AG09309 (cell line): ENCODE data around the gene SNUPN.
A peak's percentile ranks its signal among the peaks of the same experiment; 100 is the strongest.
"Not testable (repeated sequence)": the region's sequence is repeated elsewhere in the genome, so short reads cannot be mapped to it uniquely, and the experiment has no call there.

Experiments
- DNase-seq: peaks from one replicate; pipeline ENCODE4 v3.0.0-alpha.2; 2010; ENCODE audit warnings: low read depth
- H3K4me3 ChIP-seq: 2 replicates; pipeline ENCODE4 v1.5.1; 2011; ENCODE audit warnings: mild to moderate bottlenecking, low read depth, low read length, moderate library complexity; ENCODE audit not compliant: control insufficient read depth
- CTCF ChIP-seq: IDR thresholded peaks from 2 replicates; pipeline ENCODE4 v1.5.1; 2011; ENCODE audit warnings: mild to moderate bottlenecking, low read depth, low read length, inconsistent platforms; ENCODE audit not compliant: insufficient read depth, control insufficient read depth; ENCODE audit errors: missing control alignments

Gene SNUPN

GRCh38 chr15:75583701-75584100, 41.8 kb downstream of the SNUPN start:
- no peak for DNase-seq
- H3K4me3 ChIP-seq, result no peak overlapping the region
- TF ChIP-seq CTCF, result no peak

GRCh38 chr15:75582943-75583342, 42.6 kb downstream of the SNUPN start:
- DNase-seq, H3K4me3 ChIP-seq: not testable (repeated sequence)

DNA sequence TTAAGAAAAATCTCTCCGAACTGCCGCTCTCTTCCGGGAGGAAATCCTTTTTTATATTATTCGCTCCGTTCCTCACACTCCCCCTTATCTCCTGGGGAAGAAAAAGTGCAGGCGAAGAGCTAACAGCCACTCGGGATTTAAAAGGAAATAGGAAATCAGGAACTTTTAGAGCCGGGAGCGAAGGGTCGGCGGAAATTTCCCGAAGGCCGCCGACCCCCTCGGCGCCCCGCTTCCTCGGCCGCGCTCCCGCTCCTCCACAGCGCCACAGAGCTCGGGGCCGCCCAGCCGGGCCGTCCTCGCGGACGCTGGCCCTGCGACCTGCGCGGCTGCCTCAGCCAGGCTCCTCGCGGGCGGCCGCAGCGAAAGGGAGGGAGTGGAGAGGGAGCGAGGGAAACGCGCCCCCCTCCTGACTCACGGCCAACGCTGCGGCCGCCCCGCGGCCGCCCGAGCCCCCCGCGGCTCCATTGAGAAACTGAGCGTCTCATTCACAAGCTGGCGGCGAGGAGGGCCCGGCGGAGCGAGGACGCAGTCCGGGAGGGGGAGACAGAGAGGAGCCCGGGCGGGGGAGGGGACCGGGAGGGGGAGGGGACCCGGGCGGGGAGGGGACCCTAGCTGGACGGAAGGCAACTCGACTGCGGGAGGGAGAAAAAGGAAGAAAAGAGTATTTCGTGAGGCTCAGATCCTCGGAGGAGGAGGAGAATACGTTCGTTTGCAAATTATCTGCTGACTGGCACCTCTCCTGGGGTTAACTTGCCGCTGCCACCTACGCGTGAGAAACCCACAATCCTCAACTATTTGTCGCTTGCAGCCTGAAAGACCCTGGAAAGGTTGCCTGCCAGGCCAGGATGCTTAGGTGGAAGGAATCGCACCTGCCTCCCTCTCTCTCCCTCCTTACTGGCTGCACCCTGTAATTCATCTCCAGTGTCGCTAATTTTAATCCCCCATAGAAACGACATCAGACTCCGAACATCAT, 46.3 kb downstream of the SNUPN start, which contains the start of gene PTPN9:
TSS of gene PTPN9 (minus strand) at position 368 of the 973 bp plus-strand sequence. CDS start 539 bp downstream, outside the sequence.
- DNase-seq, result no peak
- peak within 1 kb of the TSS; percentile 98 for H3K4me3 ChIP-seq
- TF ChIP-seq CTCF, result peak; percentile 50

DNA sequence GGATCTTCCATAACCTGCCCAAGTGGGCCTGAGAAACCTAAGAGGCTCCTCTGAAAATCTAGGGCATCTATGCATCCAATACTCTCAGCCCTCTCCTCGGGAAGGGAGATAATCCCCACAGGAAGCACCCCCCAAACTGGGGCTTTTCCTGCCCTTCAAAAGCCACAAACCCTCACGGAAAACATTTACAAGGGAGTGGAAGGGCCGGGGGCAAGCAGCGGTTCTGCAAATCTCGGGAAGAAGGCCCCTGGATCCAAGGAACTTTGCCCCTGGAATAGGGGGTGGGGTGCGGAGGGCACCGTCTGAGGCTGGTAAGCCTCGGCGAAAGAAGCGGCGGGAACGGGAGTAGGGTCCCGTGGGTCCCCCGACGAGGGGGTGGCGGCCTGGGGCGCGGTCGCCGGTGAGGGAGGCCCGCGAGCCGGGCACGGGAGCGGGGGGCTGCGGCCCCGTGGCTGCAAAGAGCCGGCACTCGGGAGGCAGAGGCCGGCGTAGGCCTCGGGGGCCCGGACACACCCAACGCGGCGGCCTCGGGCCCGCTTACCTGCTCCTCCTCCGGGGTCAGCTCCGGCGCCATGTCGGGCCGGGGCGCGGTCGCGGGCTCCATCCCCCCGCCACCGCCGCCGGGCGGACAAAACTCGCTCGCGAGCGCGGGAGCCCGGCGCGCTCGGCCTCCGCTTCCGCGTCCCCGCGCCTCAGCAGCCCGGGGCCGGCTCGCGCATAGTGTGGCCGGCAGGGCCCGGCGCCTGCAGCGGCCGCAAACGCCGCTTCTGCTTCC, 47.2 kb downstream of the SNUPN start:
- peak overlapping the region; percentile 98 for H3K4me3 ChIP-seq
- no peak for DNase-seq
- TF ChIP-seq CTCF, result no peak

DNA sequence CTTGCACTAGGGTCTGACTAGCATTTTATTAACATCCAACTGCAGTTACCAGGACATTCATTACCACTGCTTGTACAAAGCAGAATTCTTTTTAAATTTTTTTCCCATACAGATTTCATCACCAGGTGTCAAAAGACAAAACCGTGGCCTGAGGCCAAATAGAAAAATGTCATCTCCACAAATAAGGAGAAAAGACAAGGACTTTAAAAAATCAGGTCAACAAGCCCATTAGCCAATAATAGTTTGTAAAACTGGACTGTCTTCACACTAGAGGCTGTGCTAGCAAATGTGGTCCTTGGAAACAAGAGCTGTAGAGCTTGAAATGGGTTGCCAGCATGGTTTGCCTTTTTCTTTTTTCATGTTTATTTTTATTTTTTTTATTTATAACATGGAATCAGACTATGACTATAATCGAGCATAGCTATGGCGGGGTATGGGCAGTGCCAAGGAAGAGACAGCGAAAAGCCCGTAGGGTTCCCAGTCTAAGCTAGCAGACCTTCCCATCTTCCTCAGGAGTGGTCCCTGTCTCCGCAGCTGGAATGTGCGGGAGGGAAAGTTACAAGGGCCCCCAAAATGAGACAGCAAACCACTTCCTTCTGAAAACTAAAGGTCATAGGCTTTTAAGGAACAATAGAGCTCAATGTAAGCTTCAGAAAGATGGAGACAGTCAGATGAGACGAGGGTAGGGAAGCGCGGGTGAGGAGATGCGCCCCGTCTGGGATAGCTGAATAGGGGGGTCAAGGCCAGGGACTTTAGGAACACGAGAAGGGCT, 47.9 kb downstream of the SNUPN start:
- H3K4me3 ChIP-seq, result peak overlapping the region; percentile 98
- TF ChIP-seq CTCF, result no peak
- no peak for DNase-seq

DNA sequence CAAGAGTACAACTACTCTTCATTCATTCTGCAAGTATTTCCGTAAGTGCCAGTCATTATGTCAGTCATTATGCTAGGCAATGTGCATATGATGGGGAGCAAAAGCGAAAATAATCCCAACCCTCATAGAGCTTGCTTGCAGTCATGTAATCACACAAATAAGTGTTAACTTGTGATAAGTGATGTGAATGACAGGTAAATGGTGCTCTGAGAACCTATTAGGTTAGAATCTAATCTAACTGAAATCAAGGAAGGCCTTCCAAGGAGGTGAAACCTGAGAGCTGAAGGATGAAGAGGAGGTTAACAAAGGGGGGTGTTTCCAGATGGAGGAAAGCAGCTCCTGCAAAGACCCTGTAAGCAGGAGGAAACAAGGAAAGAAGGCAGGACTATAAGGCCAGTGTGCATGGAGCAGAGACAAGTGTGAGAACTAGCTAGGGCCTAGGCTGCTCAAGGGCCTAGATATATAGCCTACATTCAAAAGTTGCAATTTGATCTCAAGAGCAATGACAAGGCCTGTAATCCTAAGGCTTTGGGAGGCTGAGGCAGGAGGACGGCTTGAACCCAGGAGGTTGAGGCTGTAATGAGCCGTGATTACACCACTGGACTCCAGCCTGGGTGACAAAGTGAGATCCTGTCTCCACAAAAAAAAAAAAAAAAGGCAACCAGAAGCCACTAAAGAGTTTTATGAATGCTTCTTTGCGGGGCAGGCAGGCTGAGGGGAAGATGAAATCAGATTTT, 51.7 kb downstream of the SNUPN start:
- TF ChIP-seq CTCF, result no peak
- DNase-seq, result no peak
- H3K4me3 ChIP-seq, result no peak overlapping the region
